ENCODE results near the gene ARAP1. TPM values are rescaled to one million over a fixed set of nuclear protein-coding genes. Genes with fewer than 3 reads are reported as not detected.

Gene ARAP1
- total RNA-seq, 1 experiment from 2014 or later: 53.0 TPM

DNA sequence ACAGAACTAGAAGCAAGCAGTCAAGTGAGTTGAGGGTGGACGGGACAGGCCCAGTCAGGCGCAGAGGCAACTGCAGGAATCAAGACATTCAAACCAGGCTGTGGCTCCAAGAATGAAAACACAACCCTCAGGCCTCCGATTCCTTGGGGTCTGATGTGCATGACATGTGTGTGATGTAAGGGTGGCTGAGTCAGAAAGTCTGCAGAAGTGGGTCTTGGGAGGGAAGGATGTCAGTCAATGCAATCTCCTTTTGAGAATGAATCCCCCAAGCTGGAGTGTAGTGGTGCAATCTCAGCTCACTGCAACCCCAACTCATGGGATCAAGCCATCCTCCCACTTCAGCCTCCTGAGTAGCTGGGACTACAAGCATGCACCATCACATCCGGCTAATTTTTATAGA is 62.0 kb downstream of the ARAP1 start:
- no TSS peak for BruUV-seq (replicated peaks)
- CTCF ChIA-PET: no interaction called here
- DNase-seq: no peak

GRCh38 chr11:72688929-72689328 is 63.3 kb downstream of the ARAP1 start:
- no peaks in the 10 kb centered on the region for H3K9me3 Mint-ChIP-seq (ENCODE audit: low read depth, unreplicated experiment)
- intact Hi-C loops (cut with micrococcal nuclease; ENCODE audit: unreplicated experiment): no loop called here
- CTCF ChIA-PET: no interaction called here
- no peak for DNase-seq
- H3K27me3 Mint-ChIP-seq (ENCODE audit: unreplicated experiment): no peaks in the 10 kb centered on the region
- no peak overlapping the region for H3K4me3 Mint-ChIP-seq (ENCODE audit: low read depth, unreplicated experiment)
- no peak for TF ChIP-seq CTCF (IDR thresholded peaks at IDR 0.05; ENCODE audit: unreplicated experiment)
- no TSS peak for BruUV-seq (replicated peaks)
- no peak overlapping the region for H3K27ac Mint-ChIP-seq (ENCODE audit: unreplicated experiment)
- H3K4me1 Mint-ChIP-seq (ENCODE audit: low read depth, unreplicated experiment): no peaks in the 10 kb centered on the region
- no peaks in the 10 kb centered on the region for H3K36me3 Mint-ChIP-seq (ENCODE audit: insufficient read depth, unreplicated experiment)

More for the DNA sequence above, 62.0 kb downstream of the ARAP1 start:
- intact Hi-C loops (cut with micrococcal nuclease; ENCODE audit: unreplicated experiment): no loop called here
- no peak overlapping the region for H3K4me3 Mint-ChIP-seq (ENCODE audit: low read depth, unreplicated experiment)
- no peak for TF ChIP-seq CTCF (IDR thresholded peaks at IDR 0.05; ENCODE audit: unreplicated experiment)
- H3K9me3 Mint-ChIP-seq (ENCODE audit: low read depth, unreplicated experiment): no peaks in the 10 kb centered on the region
- H3K27ac Mint-ChIP-seq (ENCODE audit: unreplicated experiment): no peak overlapping the region
- H3K27me3 Mint-ChIP-seq (ENCODE audit: unreplicated experiment): no peaks in the 10 kb centered on the region
- no peaks in the 10 kb centered on the region for H3K36me3 Mint-ChIP-seq (ENCODE audit: insufficient read depth, unreplicated experiment)
- no peaks in the 10 kb centered on the region for H3K4me1 Mint-ChIP-seq (ENCODE audit: low read depth, unreplicated experiment)

- intact Hi-C loops (cut with micrococcal nuclease; ENCODE audit: unreplicated experiment): no loop called here
These were observed 63.7 kb downstream of the ARAP1 start for GRCh38 chr11:72688486-72688885.

GRCh38 chr11:72687326-72687725 is 64.9 kb downstream of the ARAP1 start:
- no peaks in the 10 kb centered on the region for H3K9me3 Mint-ChIP-seq (ENCODE audit: low read depth, unreplicated experiment)
- no peak for TF ChIP-seq CTCF (IDR thresholded peaks at IDR 0.05; ENCODE audit: unreplicated experiment)
- H3K27me3 Mint-ChIP-seq (ENCODE audit: unreplicated experiment): no peaks in the 10 kb centered on the region
- H3K4me3 Mint-ChIP-seq (ENCODE audit: low read depth, unreplicated experiment): no peak overlapping the region
- intact Hi-C loops (cut with micrococcal nuclease; ENCODE audit: unreplicated experiment): no loop called here
- H3K36me3 Mint-ChIP-seq (ENCODE audit: insufficient read depth, unreplicated experiment): peaks cover 12% of the 10 kb centered on the region
- no peaks in the 10 kb centered on the region for H3K4me1 Mint-ChIP-seq (ENCODE audit: low read depth, unreplicated experiment)
- no TSS peak for BruUV-seq (replicated peaks)
- no peak for DNase-seq
- H3K27ac Mint-ChIP-seq (ENCODE audit: unreplicated experiment): no peak overlapping the region
- CTCF ChIA-PET: no interaction called here

More at GRCh38 chr11:72688486-72688885, 63.7 kb downstream of the ARAP1 start:
- CTCF ChIA-PET: no interaction called here
- Mint-ChIP-seq H3K9me3 (ENCODE audit: low read depth, unreplicated experiment) (no peaks in the 10 kb centered on the region), H3K27me3 (ENCODE audit: unreplicated experiment) (no peaks in the 10 kb centered on the region), H3K4me3 (ENCODE audit: low read depth, unreplicated experiment) (no peak overlapping the region), H3K27ac (ENCODE audit: unreplicated experiment) (no peak overlapping the region), H3K4me1 (ENCODE audit: low read depth, unreplicated experiment) (no peaks in the 10 kb centered on the region), H3K36me3 (ENCODE audit: insufficient read depth, unreplicated experiment) (peaks cover 4% of the 10 kb centered on the region)
- no TSS peak for BruUV-seq (replicated peaks)
- no peak for DNase-seq
- no peak for TF ChIP-seq CTCF (IDR thresholded peaks at IDR 0.05; ENCODE audit: unreplicated experiment)
